Upper lobe of left lung (tissue), 6 donors: ENCODE results near the gene TMEM30A. TPM values are rescaled to one million over a fixed set of nuclear protein-coding genes. Genes with fewer than 3 reads are reported as not detected.

Experiments used
- ATAC-seq, 2 donors: fragments of 200-7000 bp; cut with Tn5 transposase; one replicate each; pipeline ENCODE4 v1.9.1; 2022; ENCODE audit warnings: mild to moderate bottlenecking in 2 of 2, moderate library complexity in 2 of 2; ENCODE audit not compliant: low FRiP score in 2 of 2
- DNase-seq, 2 donors: peaks; one replicate each; pipeline ENCODE4 v3.0.0-alpha.2; 2019 to 2020
- H3K27ac ChIP-seq, 4 donors: fragments of 200-600 bp; sonication (generic); one replicate each; pipeline ENCODE4 v1.5.1; 2016 to 2019
- H3K27me3 ChIP-seq, 4 donors: fragments of 200-600 bp; sonication (generic); one replicate each; pipeline ENCODE4 v1.5.1; 2017 to 2019
- H3K36me3 ChIP-seq, 4 donors: fragments of 200-600 bp; sonication (generic); one replicate each; pipeline ENCODE4 v1.5.1; 2016 to 2019
- H3K4me1 ChIP-seq, 4 donors: fragments of 200-600 bp; sonication (generic); one replicate each; pipeline ENCODE4 v1.5.1; 2018 to 2019
- H3K4me3 ChIP-seq, 4 donors: fragments of 200-600 bp; sonication (generic); one replicate each; pipeline ENCODE4 v1.5.1; 2017 to 2019; ENCODE audit warnings: mild to moderate bottlenecking in 2 of 4, moderate library complexity in 1 of 4
- H3K9me3 ChIP-seq, 4 donors: fragments of 200-600 bp; sonication (generic); one replicate each; pipeline ENCODE4 v1.5.1; 2018 to 2019
- EP300 ChIP-seq, 4 donors: sonication (generic); formaldehyde crosslinking; IDR thresholded peaks; one replicate each; pipeline ENCODE4 v1.5.1; 2017; ENCODE audit warnings: antibody characterized with exemption in 4 of 4, control low read depth in 2 of 4
- POLR2A ChIP-seq, 4 donors: fragments of 450-650 bp; IDR thresholded peaks; one replicate each; pipeline ENCODE4 v1.5.1; 2016 to 2017; ENCODE audit warnings: antibody characterized with exemption in 4 of 4, mild to moderate bottlenecking in 2 of 4
- POLR2AphosphoS5 ChIP-seq, 2 donors: sonication (generic); formaldehyde crosslinking; IDR thresholded peaks; one replicate each; pipeline ENCODE4 v1.5.1; 2017; ENCODE audit warnings: antibody characterized with exemption in 2 of 2
- WGBS, 2 donors: methylation state at CpG; one replicate each; pipeline ENCODE4 v1.1.5; 2017 to 2018; 5-methylcytosine and 5-hydroxymethylcytosine counted together
- total RNA-seq, 6 donors: library from RNA; depleted of rRNA in 4 of 6; stranded (reverse); fragments of >200 nt in 4 of 6; gene quantifications; one replicate each; pipeline versions ENCODE4 v1.1.0 to v1.2.1, GENCODE V29; 2016 to 2021
- TF ChIP-seq, protein P1 (sequence below), 6 experiments: fragments of 450-650 bp in 4 of 6; fragments of 200-600 bp in 2 of 6; sonication (generic) in 2 of 6; IDR thresholded peaks; one replicate each; pipeline ENCODE4 v1.5.1; 2016 to 2019; ENCODE audit warnings: antibody characterized with exemption in 6 of 6
- donor health status: DM: no; HTN: no; CAD: no; lungs with moderate emphysema.
- donor health status: DM: no; HTN: yes; CAD: no; lungs with severe emphysema.

TMEM30A gene
- total RNA-seq, 6 donors from 2014 or later: 38.8 to 177 (median 140) TPM

DNA sequence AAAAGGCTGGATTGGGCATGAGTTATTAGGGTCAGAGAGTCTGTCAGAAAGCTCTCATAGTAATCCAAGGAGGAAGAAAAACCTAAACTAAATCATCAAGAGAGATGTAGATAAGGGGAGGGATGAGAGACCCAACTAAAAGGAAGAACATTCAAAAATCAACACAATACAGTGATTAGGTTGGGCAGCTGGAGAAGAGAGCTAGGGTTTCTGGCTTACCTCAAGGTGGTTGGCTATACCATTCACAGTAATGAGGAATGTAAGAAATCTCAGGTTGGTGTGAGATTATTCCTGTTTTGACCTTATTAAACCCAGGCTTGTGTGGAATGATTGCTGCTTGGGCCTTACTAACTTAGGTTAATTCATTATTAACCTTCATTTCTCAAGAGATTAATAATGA, 34.8 kb downstream of the TMEM30A start:
- H3K27ac ChIP-seq: no peak overlapping the region
- H3K36me3 ChIP-seq: peaks cover 0 to 14% (median 2%) of the 10 kb centered on the region in 4 donors
- no peaks in the 10 kb centered on the region for H3K27me3 ChIP-seq
- peaks cover 0 to under 1% (median 0%) of the 10 kb centered on the region in 4 donors for H3K4me1 ChIP-seq
- TF ChIP-seq POLR2AphosphoS5 (IDR thresholded peaks at IDR 0.05) (no peak), EP300 (IDR thresholded peaks at IDR 0.05) (no peak), POLR2A (IDR thresholded peaks at IDR 0.05) (no peak)
- TF ChIP-seq, protein P1, sequence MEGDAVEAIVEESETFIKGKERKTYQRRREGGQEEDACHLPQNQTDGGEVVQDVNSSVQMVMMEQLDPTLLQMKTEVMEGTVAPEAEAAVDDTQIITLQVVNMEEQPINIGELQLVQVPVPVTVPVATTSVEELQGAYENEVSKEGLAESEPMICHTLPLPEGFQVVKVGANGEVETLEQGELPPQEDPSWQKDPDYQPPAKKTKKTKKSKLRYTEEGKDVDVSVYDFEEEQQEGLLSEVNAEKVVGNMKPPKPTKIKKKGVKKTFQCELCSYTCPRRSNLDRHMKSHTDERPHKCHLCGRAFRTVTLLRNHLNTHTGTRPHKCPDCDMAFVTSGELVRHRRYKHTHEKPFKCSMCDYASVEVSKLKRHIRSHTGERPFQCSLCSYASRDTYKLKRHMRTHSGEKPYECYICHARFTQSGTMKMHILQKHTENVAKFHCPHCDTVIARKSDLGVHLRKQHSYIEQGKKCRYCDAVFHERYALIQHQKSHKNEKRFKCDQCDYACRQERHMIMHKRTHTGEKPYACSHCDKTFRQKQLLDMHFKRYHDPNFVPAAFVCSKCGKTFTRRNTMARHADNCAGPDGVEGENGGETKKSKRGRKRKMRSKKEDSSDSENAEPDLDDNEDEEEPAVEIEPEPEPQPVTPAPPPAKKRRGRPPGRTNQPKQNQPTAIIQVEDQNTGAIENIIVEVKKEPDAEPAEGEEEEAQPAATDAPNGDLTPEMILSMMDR (IDR thresholded peaks at IDR 0.05): no peak
- ATAC-seq: no peak
- no peaks in the 10 kb centered on the region for H3K9me3 ChIP-seq
- no peak overlapping the region for H3K4me3 ChIP-seq
- DNase-seq: no peak

DNA sequence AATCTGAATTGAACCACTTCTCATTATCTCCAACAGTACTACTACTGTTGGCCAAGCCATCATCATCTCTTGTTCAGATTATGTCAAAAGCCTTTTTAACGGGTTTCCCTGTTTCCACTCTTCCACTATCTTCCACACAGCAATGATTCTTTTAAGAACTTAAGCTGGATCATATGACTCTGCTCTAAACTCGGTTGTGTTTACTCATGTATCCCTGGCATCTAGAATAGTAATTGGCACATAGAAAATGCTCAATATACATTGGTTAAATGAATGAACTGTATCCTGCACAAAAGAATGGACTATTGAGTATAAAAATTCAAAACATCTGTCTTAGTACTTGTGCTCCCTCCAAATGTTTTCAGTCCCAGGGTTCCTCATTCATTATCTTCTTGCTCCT, 38.2 kb downstream of the TMEM30A start:
- no peaks in the 10 kb centered on the region for H3K9me3 ChIP-seq
- WGBS, 2 donors: 45 to 51% methylated on average over 2 of the region's 2 CpGs
- no peaks in the 10 kb centered on the region for H3K27me3 ChIP-seq
- no peak overlapping the region for H3K4me3 ChIP-seq
- peaks cover 0 to 2% (median 0%) of the 10 kb centered on the region in 4 donors for H3K36me3 ChIP-seq
- TF ChIP-seq, protein P1 (IDR thresholded peaks at IDR 0.05): no peak
- no peak for TF ChIP-seq EP300 (IDR thresholded peaks at IDR 0.05)
- no peak for TF ChIP-seq POLR2AphosphoS5 (IDR thresholded peaks at IDR 0.05)
- DNase-seq (no peak), ATAC-seq (no peak)
- peaks cover 13 to 25% (median 18%) of the 10 kb centered on the region in 4 donors for H3K4me1 ChIP-seq
- H3K27ac ChIP-seq: no peak overlapping the region

DNA sequence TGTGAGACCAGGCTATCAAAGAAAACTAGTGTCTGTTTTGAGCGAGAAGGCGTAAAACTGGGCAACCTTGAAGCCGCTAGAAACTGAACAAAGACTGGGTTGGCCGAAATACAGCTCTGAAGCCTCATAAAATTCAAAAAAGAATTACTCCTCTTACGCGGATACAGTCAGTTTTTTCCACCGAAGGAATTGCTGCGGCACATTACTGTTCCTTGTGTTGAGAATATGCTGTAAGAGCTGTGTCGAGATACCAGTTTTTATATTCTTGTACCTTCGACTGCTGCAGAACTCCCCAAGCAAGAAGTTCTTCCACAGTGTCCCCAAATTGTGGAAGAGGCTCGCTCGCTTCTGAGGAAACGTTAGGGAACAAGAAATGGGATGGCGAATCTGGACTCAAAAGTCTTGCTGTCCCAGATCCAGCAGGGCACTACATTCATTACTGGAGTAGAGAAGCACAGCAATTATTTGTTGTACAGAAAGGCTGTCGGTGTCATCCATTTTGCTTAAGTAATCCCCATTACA, 40.5 kb downstream of the TMEM30A start:
- peak overlapping the region; percentile 86 to 94 (median 88) for H3K27ac ChIP-seq
- peak overlapping the region; percentile 35 to 76 (median 55) for H3K4me3 ChIP-seq
- ATAC-seq: peak; percentile 7 to 26
- no peaks in the 10 kb centered on the region for H3K9me3 ChIP-seq
- H3K27me3 ChIP-seq: no peaks in the 10 kb centered on the region
- peaks cover 4 to 23% (median 10%) of the 10 kb centered on the region in 4 donors for H3K36me3 ChIP-seq
- TF ChIP-seq, protein P1 (IDR thresholded peaks at IDR 0.05): peak in 1 of 6 experiments; percentile 4
- no peak for TF ChIP-seq POLR2A (IDR thresholded peaks at IDR 0.05)
- no peak for TF ChIP-seq EP300 (IDR thresholded peaks at IDR 0.05)
- TF ChIP-seq POLR2AphosphoS5 (IDR thresholded peaks at IDR 0.05): no peak
- WGBS, 2 donors: 12 to 22% methylated on average over 15 of the region's 15 CpGs
- no peak for DNase-seq
- peaks cover 13 to 33% (median 25%) of the 10 kb centered on the region in 4 donors for H3K4me1 ChIP-seq

DNA sequence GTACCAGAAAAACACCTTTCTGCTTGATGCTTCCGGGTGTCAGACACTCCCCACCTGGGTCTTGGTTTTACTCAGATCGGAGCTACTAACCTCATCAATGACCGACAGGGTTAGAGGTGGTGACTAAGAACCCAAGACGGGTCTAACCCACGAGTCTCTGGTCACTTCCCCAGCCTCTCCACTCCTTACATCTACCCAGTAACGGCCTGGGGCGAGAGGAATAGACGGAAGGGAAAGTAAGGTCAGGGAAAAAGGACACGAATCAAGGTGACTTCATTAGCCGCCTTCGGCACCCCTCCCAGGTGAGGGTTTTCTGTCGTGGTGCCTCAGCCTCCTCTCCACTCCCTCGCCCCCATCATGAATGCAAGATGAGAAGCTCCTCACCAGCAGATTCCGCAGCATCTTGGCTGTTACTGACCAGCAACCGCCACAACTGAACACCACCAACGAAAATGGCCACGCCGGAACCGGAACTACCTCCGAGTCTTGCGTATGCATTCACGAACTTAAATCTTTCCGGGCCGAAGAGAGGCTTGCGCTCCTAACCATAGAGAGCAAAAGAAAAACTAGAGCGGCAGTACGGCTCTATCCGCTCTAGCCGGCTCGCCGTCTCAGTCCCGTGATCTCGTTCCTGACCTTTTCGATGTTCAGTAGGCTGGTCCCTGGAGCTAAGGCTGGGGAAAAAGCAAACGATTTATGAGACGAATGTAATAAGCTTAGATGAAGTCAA, 41.1 kb downstream of the TMEM30A start, which contains the start of gene COX7A2:
Gene COX7A2 (minus strand): TSS at position 469 of the 730 bp plus-strand sequence. CDS start 67 bp downstream, at position 402.
- peak within 1 kb of the TSS; percentile 49 to 76 (median 62) for H3K4me3 ChIP-seq
- peak within 1 kb of the TSS; percentile 86 to 94 (median 88) for H3K27ac ChIP-seq
- H3K9me3 ChIP-seq: no peaks in the 10 kb centered on the region
- H3K27me3 ChIP-seq: no peaks in the 10 kb centered on the region
- H3K4me1 ChIP-seq: peaks cover 13 to 33% (median 25%) of the 10 kb centered on the region in 4 donors
- 0% methylated on average over 35 to 36 of the region's 36 CpGs for WGBS, 2 donors
- H3K36me3 ChIP-seq: peaks cover 9 to 29% (median 16%) of the 10 kb centered on the region in 4 donors
- ATAC-seq (peak; percentile 99), DNase-seq (peak in 1 of 2 donors; percentile 96)
- TF ChIP-seq, protein P1 (IDR thresholded peaks at IDR 0.05): peak in 1 of 6 experiments; percentile 5
- TF ChIP-seq EP300 (IDR thresholded peaks at IDR 0.05) (peak in 1 of 4 donors; percentile 45), POLR2A (IDR thresholded peaks at IDR 0.05) (peak in 3 of 4 donors; percentile 72 to 90 (median 86)), POLR2AphosphoS5 (IDR thresholded peaks at IDR 0.05) (peak; percentile 93 to 96)
